Measurements from ENCODE around the gene KLF6.

The KLF6 gene

GRCh38 chr10:3784510-3785250 lies at the start of gene KLF6:
TSS of gene KLF6 (minus strand) at chr10:3785209. CDS start at chr10:3785014, 195 bp downstream.
- Histone ChIP-seq H3K9ac (ENCODE audit: low read depth in 1 of 2, low read length in 2 of 2) (peak within 1 kb of the TSS; percentile 97 to 100), H3K9me3 (ENCODE audit: control insufficient read depth in 2 of 2, low read length in 2 of 2) (no peaks in the 10 kb centered on the region), H3K27me3 (ENCODE audit: control insufficient read depth in 2 of 2, insufficient read depth in 2 of 2, low read length in 2 of 2) (no peaks in the 10 kb centered on the region), H3K36me3 (ENCODE audit: control insufficient read depth in 2 of 2, insufficient read depth in 2 of 2, low read length in 2 of 2) (peaks cover 27 to 33% of the 10 kb centered on the region in 2 donors), H3K4me3 (ENCODE audit: low read length in 2 of 2) (peak within 1 kb of the TSS; percentile 84 to 99), H3K4me1 (ENCODE audit: control insufficient read depth in 2 of 2, insufficient read depth in 2 of 2, low read length in 2 of 2) (peaks cover 28 to 30% of the 10 kb centered on the region in 2 donors), H3K27ac (ENCODE audit: low read depth in 2 of 2, low read length in 2 of 2) (peak within 1 kb of the TSS; percentile 99 to 100)

- H3K27ac ChIP-seq (ENCODE audit: low read depth in 2 of 2, low read length in 2 of 2): no peak overlapping the region
- no peaks in the 10 kb centered on the region for H3K9me3 ChIP-seq (ENCODE audit: control insufficient read depth in 2 of 2, low read length in 2 of 2)
- no peaks in the 10 kb centered on the region for H3K36me3 ChIP-seq (ENCODE audit: control insufficient read depth in 2 of 2, insufficient read depth in 2 of 2, low read length in 2 of 2)
- peaks cover 5 to 15% of the 10 kb centered on the region in 2 donors for H3K4me1 ChIP-seq (ENCODE audit: control insufficient read depth in 2 of 2, insufficient read depth in 2 of 2, low read length in 2 of 2)
- H3K4me3 ChIP-seq (ENCODE audit: low read length in 2 of 2): no peak overlapping the region
- no peaks in the 10 kb centered on the region for H3K27me3 ChIP-seq (ENCODE audit: control insufficient read depth in 2 of 2, insufficient read depth in 2 of 2, low read length in 2 of 2)
- no peak overlapping the region for H3K9ac ChIP-seq (ENCODE audit: low read depth in 1 of 2, low read length in 2 of 2)
Measured at GRCh38 chr10:3834404-3834803, 49.4 kb upstream of the KLF6 start.

- H3K4me1 ChIP-seq (ENCODE audit: control insufficient read depth in 2 of 2, insufficient read depth in 2 of 2, low read length in 2 of 2): peaks cover 8 to 17% of the 10 kb centered on the region in 2 donors
- H3K9me3 ChIP-seq (ENCODE audit: control insufficient read depth in 2 of 2, low read length in 2 of 2): no peaks in the 10 kb centered on the region
- H3K27me3 ChIP-seq (ENCODE audit: control insufficient read depth in 2 of 2, insufficient read depth in 2 of 2, low read length in 2 of 2): no peaks in the 10 kb centered on the region
- H3K9ac ChIP-seq (ENCODE audit: low read depth in 1 of 2, low read length in 2 of 2): no peak overlapping the region
- no peak overlapping the region for H3K27ac ChIP-seq (ENCODE audit: low read depth in 2 of 2, low read length in 2 of 2)
- H3K4me3 ChIP-seq (ENCODE audit: low read length in 2 of 2): no peak overlapping the region
- no peaks in the 10 kb centered on the region for H3K36me3 ChIP-seq (ENCODE audit: control insufficient read depth in 2 of 2, insufficient read depth in 2 of 2, low read length in 2 of 2)
Measured at GRCh38 chr10:3833046-3833445, 48.0 kb upstream of the KLF6 start.

- no peak overlapping the region for H3K4me3 ChIP-seq (ENCODE audit: low read length in 2 of 2)
- H3K4me1 ChIP-seq (ENCODE audit: control insufficient read depth in 2 of 2, insufficient read depth in 2 of 2, low read length in 2 of 2): peaks cover 10 to 17% of the 10 kb centered on the region in 2 donors
- no peaks in the 10 kb centered on the region for H3K27me3 ChIP-seq (ENCODE audit: control insufficient read depth in 2 of 2, insufficient read depth in 2 of 2, low read length in 2 of 2)
- no peak overlapping the region for H3K9ac ChIP-seq (ENCODE audit: low read depth in 1 of 2, low read length in 2 of 2)
- no peaks in the 10 kb centered on the region for H3K9me3 ChIP-seq (ENCODE audit: control insufficient read depth in 2 of 2, low read length in 2 of 2)
- H3K27ac ChIP-seq (ENCODE audit: low read depth in 2 of 2, low read length in 2 of 2): no peak overlapping the region
- no peaks in the 10 kb centered on the region for H3K36me3 ChIP-seq (ENCODE audit: control insufficient read depth in 2 of 2, insufficient read depth in 2 of 2, low read length in 2 of 2)
Measured at GRCh38 chr10:3832022-3832786, 47.2 kb upstream of the KLF6 start.

- no peaks in the 10 kb centered on the region for H3K27me3 ChIP-seq (ENCODE audit: control insufficient read depth in 2 of 2, insufficient read depth in 2 of 2, low read length in 2 of 2)
- no peaks in the 10 kb centered on the region for H3K9me3 ChIP-seq (ENCODE audit: control insufficient read depth in 2 of 2, low read length in 2 of 2)
- H3K4me1 ChIP-seq (ENCODE audit: control insufficient read depth in 2 of 2, insufficient read depth in 2 of 2, low read length in 2 of 2): peaks cover 10 to 17% of the 10 kb centered on the region in 2 donors
- H3K9ac ChIP-seq (ENCODE audit: low read depth in 1 of 2, low read length in 2 of 2): no peak overlapping the region
- no peak overlapping the region for H3K27ac ChIP-seq (ENCODE audit: low read depth in 2 of 2, low read length in 2 of 2)
- H3K36me3 ChIP-seq (ENCODE audit: control insufficient read depth in 2 of 2, insufficient read depth in 2 of 2, low read length in 2 of 2): no peaks in the 10 kb centered on the region
- H3K4me3 ChIP-seq (ENCODE audit: low read length in 2 of 2): no peak overlapping the region
Measured at GRCh38 chr10:3831608-3832007, 46.6 kb upstream of the KLF6 start.

- no peak overlapping the region for H3K27ac ChIP-seq (ENCODE audit: low read depth in 2 of 2, low read length in 2 of 2)
- H3K27me3 ChIP-seq (ENCODE audit: control insufficient read depth in 2 of 2, insufficient read depth in 2 of 2, low read length in 2 of 2): no peaks in the 10 kb centered on the region
- no peaks in the 10 kb centered on the region for H3K9me3 ChIP-seq (ENCODE audit: control insufficient read depth in 2 of 2, low read length in 2 of 2)
- peaks cover 15 to 23% of the 10 kb centered on the region in 2 donors for H3K4me1 ChIP-seq (ENCODE audit: control insufficient read depth in 2 of 2, insufficient read depth in 2 of 2, low read length in 2 of 2)
- H3K36me3 ChIP-seq (ENCODE audit: control insufficient read depth in 2 of 2, insufficient read depth in 2 of 2, low read length in 2 of 2): no peaks in the 10 kb centered on the region
- H3K9ac ChIP-seq (ENCODE audit: low read depth in 1 of 2, low read length in 2 of 2): no peak overlapping the region
- H3K4me3 ChIP-seq (ENCODE audit: low read length in 2 of 2): no peak overlapping the region
Measured at GRCh38 chr10:3830946-3831345, 45.9 kb upstream of the KLF6 start.

GRCh38 chr10:3829156-3830050 lies 44.4 kb upstream of the KLF6 start:
- H3K4me1 ChIP-seq (ENCODE audit: control insufficient read depth in 2 of 2, insufficient read depth in 2 of 2, low read length in 2 of 2): peaks cover 20 to 25% of the 10 kb centered on the region in 2 donors
- no peaks in the 10 kb centered on the region for H3K36me3 ChIP-seq (ENCODE audit: control insufficient read depth in 2 of 2, insufficient read depth in 2 of 2, low read length in 2 of 2)
- H3K27me3 ChIP-seq (ENCODE audit: control insufficient read depth in 2 of 2, insufficient read depth in 2 of 2, low read length in 2 of 2): no peaks in the 10 kb centered on the region
- peak overlapping the region; percentile 46 to 73 for H3K4me3 ChIP-seq (ENCODE audit: low read length in 2 of 2)
- peak overlapping the region; percentile 3 to 23 for H3K9ac ChIP-seq (ENCODE audit: low read depth in 1 of 2, low read length in 2 of 2)
- no peaks in the 10 kb centered on the region for H3K9me3 ChIP-seq (ENCODE audit: control insufficient read depth in 2 of 2, low read length in 2 of 2)
- H3K27ac ChIP-seq (ENCODE audit: low read depth in 2 of 2, low read length in 2 of 2): peak overlapping the region; percentile 29 to 70

GRCh38 chr10:3828404-3829155 lies 43.6 kb upstream of the KLF6 start:
- Histone ChIP-seq H3K4me3 (ENCODE audit: low read length in 2 of 2) (peak overlapping the region; percentile 46 to 73), H3K4me1 (ENCODE audit: control insufficient read depth in 2 of 2, insufficient read depth in 2 of 2, low read length in 2 of 2) (peaks cover 20 to 25% of the 10 kb centered on the region in 2 donors), H3K36me3 (ENCODE audit: control insufficient read depth in 2 of 2, insufficient read depth in 2 of 2, low read length in 2 of 2) (no peaks in the 10 kb centered on the region), H3K27ac (ENCODE audit: low read depth in 2 of 2, low read length in 2 of 2) (peak overlapping the region; percentile 56 to 70), H3K9ac (ENCODE audit: low read depth in 1 of 2, low read length in 2 of 2) (peak overlapping the region; percentile 23 to 48), H3K9me3 (ENCODE audit: control insufficient read depth in 2 of 2, low read length in 2 of 2) (no peaks in the 10 kb centered on the region), H3K27me3 (ENCODE audit: control insufficient read depth in 2 of 2, insufficient read depth in 2 of 2, low read length in 2 of 2) (no peaks in the 10 kb centered on the region)

- Histone ChIP-seq H3K36me3 (ENCODE audit: control insufficient read depth in 2 of 2, insufficient read depth in 2 of 2, low read length in 2 of 2) (no peaks in the 10 kb centered on the region), H3K9ac (ENCODE audit: low read depth in 1 of 2, low read length in 2 of 2) (peak overlapping the region; percentile 23 to 48), H3K9me3 (ENCODE audit: control insufficient read depth in 2 of 2, low read length in 2 of 2) (no peaks in the 10 kb centered on the region), H3K27me3 (ENCODE audit: control insufficient read depth in 2 of 2, insufficient read depth in 2 of 2, low read length in 2 of 2) (no peaks in the 10 kb centered on the region), H3K4me1 (ENCODE audit: control insufficient read depth in 2 of 2, insufficient read depth in 2 of 2, low read length in 2 of 2) (peaks cover 20 to 25% of the 10 kb centered on the region in 2 donors), H3K27ac (ENCODE audit: low read depth in 2 of 2, low read length in 2 of 2) (no peak overlapping the region), H3K4me3 (ENCODE audit: low read length in 2 of 2) (no peak overlapping the region)
Measured at GRCh38 chr10:3827768-3828403, 42.9 kb upstream of the KLF6 start.
